Stimulated activated CD8-positive, alpha-beta memory T cell treated with anti-CD3 and anti-CD28 coated beads, Interleukin-2, amount 100 ng/mL, for 1 hour (primary cell): Measurements from ENCODE around the gene CNTN4.

Source experiments
- DNase-seq, 2 donors: peaks; one replicate each; pipeline ENCODE4 v3.0.0-alpha.2; 2020; ENCODE audit warnings: low read depth in 2 of 2

CNTN4 gene

GRCh38 chr3:2148561-2149340 is 50.1 kb downstream of the CNTN4 start:
- DNase-seq: no peak

DNA sequence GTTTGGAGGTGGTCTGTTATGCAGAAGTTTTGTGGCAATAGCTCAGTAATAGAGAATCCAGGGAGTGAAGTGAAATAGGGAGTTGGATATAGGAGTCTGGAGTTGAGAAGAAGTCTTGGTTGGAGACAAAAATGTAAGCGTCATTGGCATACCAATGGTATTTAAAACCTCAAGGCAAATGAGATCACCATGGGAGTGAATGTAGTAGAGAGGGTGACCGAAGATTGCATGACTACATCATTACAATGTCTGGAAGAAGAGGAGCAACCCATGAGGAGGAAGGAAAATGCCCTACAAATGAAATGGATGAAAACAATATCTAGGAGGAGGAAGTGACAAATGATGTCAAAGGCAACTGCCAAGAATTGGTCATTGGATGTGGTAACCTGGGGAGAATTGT is 54.4 kb downstream of the CNTN4 start:
- DNase-seq: no peak

DNA sequence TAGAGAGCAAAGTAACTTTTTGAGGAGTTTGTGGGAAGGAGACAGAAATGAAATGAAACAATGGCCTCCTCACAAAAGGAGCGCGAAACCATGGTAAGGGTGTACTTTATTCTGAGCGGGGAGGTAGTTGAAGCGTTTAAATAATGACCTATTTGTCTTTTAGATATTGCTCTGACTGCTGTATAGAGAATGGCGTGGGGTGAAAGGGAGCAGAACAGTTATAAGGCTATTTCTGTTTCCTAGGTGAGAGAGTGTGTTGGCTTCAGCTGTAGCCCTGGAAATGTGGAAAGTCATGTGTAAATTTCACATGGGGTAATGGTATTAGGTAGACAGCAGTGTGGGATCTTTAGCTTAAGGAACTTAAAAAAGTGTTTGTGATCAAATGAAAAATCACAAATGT is 54.9 kb downstream of the CNTN4 start:
- DNase-seq: no peak

DNA sequence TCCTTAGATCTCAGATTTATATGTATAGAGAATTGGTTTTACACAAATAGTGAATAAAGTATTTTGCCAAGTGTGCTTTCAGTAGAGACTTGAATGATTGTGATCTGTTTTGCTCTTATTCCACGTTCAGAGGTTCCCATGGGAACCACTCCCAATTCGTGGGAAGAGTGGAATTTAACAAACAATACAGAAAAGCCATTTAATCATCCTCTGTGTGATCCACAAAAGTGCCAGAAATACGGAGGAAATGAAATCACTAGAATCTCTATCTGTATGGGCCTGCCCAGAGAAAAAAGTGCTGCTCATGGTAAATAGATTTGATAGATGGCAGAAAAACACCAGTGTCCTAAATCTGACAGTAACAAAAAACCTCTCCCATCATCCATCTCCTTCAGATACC is 56.0 kb downstream of the CNTN4 start:
- no peak for DNase-seq

DNA sequence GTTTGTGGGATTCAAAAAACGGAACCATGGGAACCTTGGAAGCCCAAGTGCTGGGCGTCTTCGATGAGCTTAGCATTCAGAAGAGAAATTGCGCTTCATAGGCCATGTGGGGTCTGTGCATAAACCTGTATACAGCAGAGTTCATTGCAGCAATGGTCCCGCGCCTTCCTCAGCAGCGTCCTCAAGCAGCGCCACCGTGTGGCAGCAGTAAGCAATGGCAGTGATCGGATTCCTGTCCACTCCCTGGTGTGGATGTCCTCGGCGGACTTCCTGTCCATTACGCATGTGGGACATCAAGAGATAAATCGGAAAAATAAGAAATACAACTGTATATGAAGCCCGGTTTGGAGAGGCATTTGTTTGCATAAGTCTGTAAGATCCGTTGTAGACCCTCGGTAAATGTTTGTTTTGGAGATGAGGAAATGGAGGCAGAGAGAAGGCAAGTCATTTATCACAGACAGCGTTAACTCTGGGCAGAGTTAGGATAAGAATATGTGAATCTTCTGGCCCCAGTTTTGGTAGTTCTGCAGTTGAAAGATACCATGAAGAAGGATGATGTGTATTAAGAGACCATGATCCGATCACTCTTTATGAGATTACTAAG is 57.7 kb downstream of the CNTN4 start:
- DNase-seq: no peak

- DNase-seq: no peak
These were observed 60.2 kb downstream of the CNTN4 start for GRCh38 chr3:2158828-2159227.

DNA sequence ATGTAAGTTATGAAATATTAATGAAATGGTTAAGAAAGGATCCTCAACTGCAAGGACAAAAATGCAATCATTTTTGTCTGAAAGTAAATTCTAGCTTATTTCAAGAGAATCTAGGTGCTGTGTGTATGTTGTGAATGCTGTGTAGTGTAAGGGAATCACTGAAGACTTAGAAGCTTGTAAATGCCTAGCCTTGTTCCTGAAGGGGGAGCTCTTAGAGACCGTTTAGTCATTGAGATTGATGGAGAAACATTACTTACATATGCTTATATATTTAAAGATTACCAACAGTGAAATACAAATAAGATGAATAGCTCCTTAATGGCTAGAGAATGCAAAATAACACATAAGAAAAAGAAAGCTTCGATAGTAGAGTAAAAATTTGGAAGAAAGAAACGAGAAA is 67.9 kb downstream of the CNTN4 start:
- DNase-seq: no peak

DNA sequence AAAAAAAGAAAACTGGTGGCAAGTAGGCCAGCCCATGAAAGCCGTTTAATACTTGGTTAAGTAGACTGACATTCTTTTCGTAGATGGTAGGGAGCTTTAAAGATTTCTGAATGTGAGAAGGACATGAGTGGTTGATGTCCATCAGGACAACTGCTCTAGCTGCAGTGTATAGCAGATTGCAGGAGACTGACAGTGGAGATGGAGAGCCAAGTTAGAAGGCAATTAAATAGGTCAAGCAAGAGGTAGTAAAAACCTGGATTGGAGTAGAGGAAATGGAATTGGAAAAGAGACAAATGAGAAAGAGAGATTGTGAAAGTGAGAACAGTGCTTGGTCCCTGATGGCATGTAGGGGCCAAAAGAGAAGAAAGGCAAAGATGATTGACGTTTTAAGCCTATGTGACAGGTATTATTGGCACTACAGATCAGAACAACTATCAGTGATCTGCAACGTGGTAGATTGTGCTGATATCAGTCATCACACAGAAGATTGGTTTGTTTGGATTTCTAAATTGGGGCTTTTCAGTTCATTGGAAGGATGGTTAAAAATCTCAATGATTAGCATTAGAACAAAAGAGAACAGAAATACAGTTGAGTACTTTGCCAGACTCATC is 74.0 kb downstream of the CNTN4 start:
- no peak for DNase-seq

DNA sequence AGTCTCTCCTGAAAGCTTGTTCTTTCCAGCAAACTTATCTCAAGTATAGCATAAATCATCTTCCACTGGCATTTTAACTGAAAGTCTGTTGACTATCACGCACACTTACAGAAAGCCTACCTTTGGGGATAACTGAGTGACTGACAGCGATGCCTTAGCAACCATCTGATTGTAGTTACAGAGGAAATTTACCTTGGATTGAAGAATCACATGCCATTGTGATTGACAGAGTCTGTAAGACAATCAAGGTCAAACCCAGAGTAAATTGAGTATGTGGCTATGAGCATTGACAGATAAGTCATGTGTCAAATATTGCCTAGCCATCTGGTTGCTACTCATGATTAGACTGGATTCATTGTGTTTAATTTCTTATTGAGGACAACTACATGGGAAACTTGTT is 82.0 kb downstream of the CNTN4 start:
- no peak for DNase-seq

DNA sequence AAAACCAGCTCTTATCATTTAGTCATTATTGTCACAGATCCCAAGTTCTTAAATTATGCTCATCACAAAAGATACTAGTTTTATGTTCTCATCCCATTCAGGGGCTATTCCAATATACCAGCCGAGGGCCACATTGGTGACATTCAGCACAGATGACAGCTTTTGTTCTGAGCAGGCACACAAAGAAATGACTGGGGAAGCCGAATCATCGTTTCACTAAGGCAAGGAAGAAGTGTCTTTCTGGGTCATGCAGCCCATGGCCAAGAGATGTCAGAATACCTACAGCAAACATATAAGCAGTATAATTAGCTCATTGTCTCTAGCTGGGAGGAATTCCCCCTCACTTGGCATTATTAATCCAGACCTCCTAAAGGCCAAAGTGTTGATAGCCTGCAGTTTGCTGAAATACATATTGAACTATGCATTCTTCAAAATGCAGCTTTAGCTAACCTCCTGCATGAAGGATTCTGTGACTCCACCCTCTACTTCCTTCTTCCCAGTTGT is 100.2 kb downstream of the CNTN4 start:
- DNase-seq: no peak

DNA sequence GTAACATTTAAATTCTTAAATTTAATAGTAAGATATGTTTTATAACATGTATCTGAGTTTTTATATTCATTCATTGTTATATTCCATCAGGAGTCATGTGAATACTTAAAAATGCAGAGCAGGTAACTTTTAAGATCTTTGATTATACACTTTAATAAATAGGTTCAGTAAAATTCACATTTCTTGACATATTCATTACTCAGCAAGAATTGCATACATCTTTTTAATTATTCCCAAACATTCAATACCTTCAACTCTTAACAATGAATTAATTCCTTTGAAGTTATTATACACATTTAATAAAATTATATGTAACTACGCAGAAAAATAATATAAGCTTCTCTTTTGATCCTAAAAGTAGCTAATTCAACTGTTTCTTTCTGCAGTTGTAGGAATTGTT is 105.4 kb downstream of the CNTN4 start:
- no peak for DNase-seq

- no peak for DNase-seq
These were observed 107.0 kb downstream of the CNTN4 start for GRCh38 chr3:2205692-2206091.

DNA sequence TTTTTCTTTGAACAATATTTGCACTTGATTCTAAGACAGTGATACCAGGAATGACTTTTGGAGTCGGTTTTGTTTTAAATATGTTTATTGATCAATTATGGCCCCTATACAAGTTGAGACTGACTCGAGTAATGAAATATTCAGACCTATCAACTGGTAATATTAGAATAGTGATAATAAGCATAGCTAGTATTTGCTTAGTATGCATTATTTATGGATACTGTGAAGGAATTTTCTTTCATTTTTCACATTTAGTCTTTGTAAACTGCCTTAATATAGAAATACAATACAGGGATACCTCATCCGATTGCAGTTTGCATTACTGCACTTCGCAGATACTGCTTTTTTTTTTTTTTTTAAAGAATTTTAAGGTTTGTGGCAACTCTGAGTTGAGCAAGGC is 107.9 kb downstream of the CNTN4 start:
- DNase-seq: no peak

DNA sequence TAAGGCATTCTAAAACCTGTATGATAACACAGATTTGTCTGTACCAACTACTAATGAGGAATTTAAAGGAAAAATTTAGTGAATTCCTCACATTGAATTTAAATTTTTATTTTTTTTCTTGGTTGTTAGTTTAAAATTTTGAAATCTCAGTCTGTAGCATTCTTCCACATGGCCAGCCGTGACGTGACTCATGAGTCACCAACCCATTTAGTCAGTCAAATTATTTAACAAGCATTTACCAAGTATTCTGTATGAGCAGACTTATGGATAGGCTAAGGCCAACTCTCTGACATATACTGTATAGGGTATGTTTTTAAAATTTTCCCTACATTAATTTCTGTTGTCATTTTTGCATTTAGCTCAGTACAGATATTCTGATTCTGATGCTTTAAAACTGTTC is 112.9 kb downstream of the CNTN4 start:
- DNase-seq: no peak

DNA sequence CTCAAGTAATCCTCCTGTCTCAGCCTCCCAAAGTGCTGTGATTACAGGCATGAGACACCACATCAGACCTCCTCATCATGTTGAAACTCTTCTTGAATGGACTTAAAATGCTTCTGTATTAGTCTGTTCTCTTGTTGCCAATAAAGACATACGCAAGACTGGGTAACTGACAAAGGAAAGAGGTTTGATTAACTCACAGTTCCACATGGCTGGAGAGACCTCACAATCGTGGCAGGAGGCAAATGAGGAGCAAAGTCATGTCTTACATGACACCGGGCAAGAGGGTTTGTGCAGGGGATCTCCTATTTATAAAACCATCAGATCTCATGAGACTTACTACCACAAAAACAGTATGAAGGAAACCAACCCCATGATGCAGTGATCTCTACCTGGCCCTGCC is 113.5 kb downstream of the CNTN4 start:
- DNase-seq: no peak

GRCh38 chr3:2218375-2218774 is 119.7 kb downstream of the CNTN4 start:
- DNase-seq: no peak

DNA sequence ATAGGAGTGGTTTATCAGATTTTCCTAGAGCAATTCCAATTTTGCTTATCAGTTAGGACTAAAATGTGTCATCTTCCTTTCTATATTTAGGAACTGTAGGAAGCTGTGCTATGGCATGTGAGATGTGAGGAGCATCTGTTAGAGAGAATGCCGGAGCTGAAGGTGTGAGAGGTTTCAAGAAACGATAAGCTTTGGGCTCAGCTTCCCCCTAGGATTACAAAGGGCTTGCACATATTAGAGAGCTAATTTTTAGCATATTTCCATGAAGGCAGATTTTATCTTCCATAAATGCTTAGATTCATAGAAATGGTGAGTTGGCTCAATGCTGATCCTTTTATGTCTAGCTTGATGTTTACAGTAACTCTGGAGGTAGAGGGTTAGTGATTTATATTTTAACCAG is 120.2 kb downstream of the CNTN4 start:
- no peak for DNase-seq

GRCh38 chr3:2236203-2236602 is 137.5 kb downstream of the CNTN4 start:
- no peak for DNase-seq

DNA sequence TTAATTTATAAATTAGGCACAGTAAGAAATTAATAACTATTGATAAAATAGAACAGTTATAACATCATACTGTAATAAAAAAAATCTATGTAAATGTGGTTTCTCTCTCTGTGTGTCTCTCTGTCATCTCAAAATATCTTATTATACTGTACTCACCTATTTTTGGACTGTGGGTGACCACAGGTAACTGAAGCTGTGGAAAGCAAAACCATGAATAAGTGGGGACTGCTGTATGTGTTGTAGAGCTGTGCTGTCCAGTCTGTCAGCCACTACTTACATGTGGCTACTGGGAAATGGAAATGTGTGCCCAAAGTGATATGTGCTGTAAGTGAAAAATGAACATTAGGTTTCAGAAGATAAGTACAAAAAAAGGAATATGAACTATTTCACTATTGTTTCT is 145.5 kb downstream of the CNTN4 start:
- DNase-seq: no peak

- no peak for DNase-seq
These were observed 148.4 kb downstream of the CNTN4 start for GRCh38 chr3:2246873-2247648.

GRCh38 chr3:2247831-2248230 is 149.2 kb downstream of the CNTN4 start:
- DNase-seq: no peak

DNA sequence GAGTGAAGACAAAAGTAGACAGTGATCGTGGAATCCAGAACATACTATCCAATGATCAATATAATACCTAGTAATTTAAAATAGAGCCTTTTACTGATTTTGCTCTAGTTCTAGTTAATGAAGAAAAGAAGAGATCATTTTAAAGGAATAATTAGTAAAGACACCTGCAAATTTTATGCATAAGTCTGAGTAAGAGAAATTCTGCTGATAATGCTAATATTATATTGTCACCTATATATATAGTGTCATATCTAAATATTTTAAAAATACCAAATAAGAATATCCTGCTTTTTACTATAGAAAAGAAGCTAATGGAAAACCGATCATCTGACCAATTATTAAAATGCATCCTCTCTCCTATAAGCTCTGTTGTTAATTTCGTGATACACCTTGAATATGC is 152.1 kb downstream of the CNTN4 start:
- DNase-seq: no peak
